Sigmoid colon (tissue), 7 donors: ENCODE data around the gene SIAH1. TPM values are rescaled to one million over a fixed set of nuclear protein-coding genes. Genes with fewer than 3 reads are reported as not detected.

Experiments used
- DNase-seq: peaks from one replicate; pipeline ENCODE4 v3.0.0-alpha.2; 2019
- H3K27ac ChIP-seq, 4 donors: fragments of 200-600 bp; sonication (generic); one replicate each; pipeline ENCODE4 v1.5.1; 2016 to 2019; ENCODE audit warnings: mild to moderate bottlenecking in 1 of 4
- H3K27me3 ChIP-seq, 3 donors: fragments of 200-600 bp; sonication (generic); one replicate each; pipeline ENCODE4 v1.5.1; 2019; ENCODE audit warnings: mild to moderate bottlenecking in 1 of 3
- H3K36me3 ChIP-seq, 4 donors: fragments of 200-600 bp; sonication (generic); one replicate each; pipeline ENCODE4 v1.5.1; 2016 to 2019
- H3K4me1 ChIP-seq, 4 donors: fragments of 200-600 bp; sonication (generic); one replicate each; pipeline ENCODE4 v1.5.1; 2017 to 2019
- H3K4me3 ChIP-seq, 4 donors: fragments of 200-600 bp; sonication (generic); one replicate each; pipeline ENCODE4 v1.5.1; 2017 to 2019; ENCODE audit warnings: mild to moderate bottlenecking in 2 of 4, moderate library complexity in 1 of 4
- H3K9me3 ChIP-seq, 4 donors: fragments of 200-600 bp in 3 of 4; sonication (generic) in 3 of 4; one replicate each; pipeline versions ENCODE4 v1.5.1 to v1.6.1; 2013 to 2019
- CTCF ChIP-seq, 4 experiments: fragments of 450-650 bp in 3 of 4; fragments of 200-600 bp in 1 of 4; IDR thresholded peaks; one replicate each; pipeline ENCODE4 v1.5.1; 2016 to 2019; ENCODE audit warnings: antibody characterized with exemption in 4 of 4, mild to moderate bottlenecking in 3 of 4, moderate library complexity in 2 of 4
- EP300 ChIP-seq, 4 donors: sonication (generic); formaldehyde crosslinking; IDR thresholded peaks; one replicate each; pipeline ENCODE4 v1.6.1; 2017; ENCODE audit warnings: antibody characterized with exemption in 4 of 4
- POLR2A ChIP-seq, 2 donors: fragments of 450-650 bp; IDR thresholded peaks; one replicate each; pipeline ENCODE4 v1.6.1; 2016; ENCODE audit warnings: antibody characterized with exemption in 2 of 2, mild to moderate bottlenecking in 2 of 2, moderate library complexity in 2 of 2
- POLR2AphosphoS5 ChIP-seq, 4 donors: sonication (generic); formaldehyde crosslinking; IDR thresholded peaks; one replicate each; pipeline ENCODE4 v1.6.1; 2017; ENCODE audit warnings: antibody characterized with exemption in 4 of 4
- WGBS, 2 donors: extraction: QIAGEN DNeasy Blood & Tissue Kit; methylation state at CpG; one replicate each; pipeline ENCODE4 v1.1.7; 2013; 5-methylcytosine and 5-hydroxymethylcytosine counted together
- intact Hi-C: fragments of 100-400 bp; cut with DNase I; formaldehyde crosslinking; loops from one replicate; pipeline ENCODE4 v1.15.1; 2023
- polyA plus RNA-seq, 3 donors: library from polyadenylated mRNA; stranded (reverse); fragments of 200-250 nt; gene quantifications; one replicate each; pipeline ENCODE4 v1.2.3, GENCODE V29; 2013
- total RNA-seq, 4 donors: library from RNA; depleted of rRNA; stranded (reverse); fragments of >200 nt; gene quantifications; one replicate each; pipeline ENCODE4 v1.1.0, GENCODE V29; 2016
- donor health status: healthy with polysubstance abuse.
- donor health status: Bipolar disorder and iron deficiency.
- donor health status: healthy.

The SIAH1 gene
- total and polyA plus RNA-seq, 7 donors = 18.1 to 37.4 (median 25.5) TPM

GRCh38 chr16:48330841-48331192 is 54.4 kb downstream of the SIAH1 start:
- Histone ChIP-seq H3K9me3 (no peaks in the 10 kb centered on the region), H3K4me1 (peaks cover 0 to 8% (median 7%) of the 10 kb centered on the region in 4 donors), H3K36me3 (peaks cover 9 to 20% (median 11%) of the 10 kb centered on the region in 4 donors), H3K4me3 (no peak overlapping the region), H3K27ac (no peak overlapping the region), H3K27me3 (no peaks in the 10 kb centered on the region)
- DNase-seq = no peak
- 46 to 64% methylated on average over 3 of the region's 3 CpGs for WGBS, 2 donors
- intact Hi-C loops = no loop called here
- TF ChIP-seq CTCF (IDR thresholded peaks at IDR 0.05) (no peak), EP300 (IDR thresholded peaks at IDR 0.05) (no peak), POLR2A (IDR thresholded peaks at IDR 0.05) (no peak)

- intact Hi-C loops = no loop called here
Measured at GRCh38 chr16:48330189-48330840, 54.9 kb downstream of the SIAH1 start.

GRCh38 chr16:48329138-48329537 is 56.1 kb downstream of the SIAH1 start:
- TF ChIP-seq CTCF (IDR thresholded peaks at IDR 0.05) = no peak
- TF ChIP-seq POLR2A (IDR thresholded peaks at IDR 0.05) = no peak
- TF ChIP-seq POLR2AphosphoS5 (IDR thresholded peaks at IDR 0.05) = no peak
- TF ChIP-seq EP300 (IDR thresholded peaks at IDR 0.05) = no peak

More at GRCh38 chr16:48330189-48330840, 54.9 kb downstream of the SIAH1 start:
- no peaks in the 10 kb centered on the region for H3K9me3 ChIP-seq
- TF ChIP-seq EP300 (IDR thresholded peaks at IDR 0.05) (no peak), CTCF (IDR thresholded peaks at IDR 0.05) (no peak), POLR2AphosphoS5 (IDR thresholded peaks at IDR 0.05) (no peak), POLR2A (IDR thresholded peaks at IDR 0.05) (no peak)
- H3K27me3 ChIP-seq = no peaks in the 10 kb centered on the region
- H3K36me3 ChIP-seq = peaks cover 9 to 15% (median 11%) of the 10 kb centered on the region in 4 donors
- H3K27ac ChIP-seq = no peak overlapping the region
- DNase-seq = no peak
- no peak overlapping the region for H3K4me3 ChIP-seq
- 93 to 98% methylated on average over 2 of the region's 2 CpGs for WGBS, 2 donors
- peaks cover 0 to 3% (median 2%) of the 10 kb centered on the region in 4 donors for H3K4me1 ChIP-seq

GRCh38 chr16:48326915-48327314 is 58.3 kb downstream of the SIAH1 start:
- peaks cover 0 to 8% (median 1%) of the 10 kb centered on the region in 4 donors for H3K36me3 ChIP-seq
- DNase-seq = no peak
- no peaks in the 10 kb centered on the region for H3K27me3 ChIP-seq
- H3K9me3 ChIP-seq = no peaks in the 10 kb centered on the region
- H3K27ac ChIP-seq = no peak overlapping the region
- intact Hi-C loops = no loop called here
- no peak for TF ChIP-seq EP300 (IDR thresholded peaks at IDR 0.05)
- H3K4me1 ChIP-seq = peaks cover 0 to 4% (median 2%) of the 10 kb centered on the region in 4 donors
- WGBS, 2 donors = 81 to 94% methylated on average over 4 of the region's 4 CpGs
- no peak overlapping the region for H3K4me3 ChIP-seq

More at GRCh38 chr16:48329138-48329537, 56.1 kb downstream of the SIAH1 start:
- WGBS, 2 donors = 95% methylated on average over 4 of the region's 4 CpGs
- no peaks in the 10 kb centered on the region for H3K27me3 ChIP-seq
- peaks cover 0 to 3% (median 2%) of the 10 kb centered on the region in 4 donors for H3K36me3 ChIP-seq
- peaks cover 0 to 1% (median 0%) of the 10 kb centered on the region in 4 donors for H3K4me1 ChIP-seq
- H3K9me3 ChIP-seq = no peaks in the 10 kb centered on the region
- no peak overlapping the region for H3K4me3 ChIP-seq
- DNase-seq = no peak
- H3K27ac ChIP-seq = no peak overlapping the region
- intact Hi-C loops = no loop called here

GRCh38 chr16:48323783-48324775 is 61.1 kb downstream of the SIAH1 start:
- Histone ChIP-seq H3K9me3 (no peaks in the 10 kb centered on the region), H3K27me3 (no peaks in the 10 kb centered on the region), H3K4me3 (no peak overlapping the region), H3K4me1 (peaks cover 0 to 4% (median 2%) of the 10 kb centered on the region in 4 donors), H3K36me3 (peaks cover 0 to 9% (median 1%) of the 10 kb centered on the region in 4 donors), H3K27ac (no peak overlapping the region)
- no peak for DNase-seq
- TF ChIP-seq POLR2AphosphoS5 (IDR thresholded peaks at IDR 0.05) (no peak), POLR2A (IDR thresholded peaks at IDR 0.05) (no peak), CTCF (IDR thresholded peaks at IDR 0.05) (no peak), EP300 (IDR thresholded peaks at IDR 0.05) (no peak)
- 80 to 83% methylated on average over 7 of the region's 7 CpGs for WGBS, 2 donors
- intact Hi-C loops = no loop called here
